CD14-positive monocyte (primary cell): ENCODE measurements around the gene TMOD4. TPM values are rescaled to one million over a fixed set of nuclear protein-coding genes. Genes with fewer than 3 reads are reported as not detected.

Experiments
- DNase-seq, 3 donors: peaks; one replicate each; pipeline ENCODE4 v3.0.0-alpha.2; 2011 to 2022
- H2AFZ ChIP-seq: 2 replicates; pipeline ENCODE4 v1.6.0; 2012; ENCODE audit warnings: mild to moderate bottlenecking, low read depth, low read length, inconsistent platforms; ENCODE audit not compliant: insufficient read depth, poor library complexity, severe bottlenecking
- H3K27ac ChIP-seq, 2 donors: 1 replicate in 1 of 2; 2 replicates in 1 of 2; pipeline ENCODE4 v1.5.1; 2012 to 2013; ENCODE audit warnings: low read length in 2 of 2, control low read depth in 1 of 2, inconsistent platforms in 1 of 2, low read depth in 1 of 2, mild to moderate bottlenecking in 1 of 2
- H3K27me3 ChIP-seq, 2 donors: one replicate each; pipeline versions ENCODE4 v1.6.0 to v1.6.1; 2011 to 2013; ENCODE audit warnings: low read length in 2 of 2; ENCODE audit not compliant: control insufficient read depth in 2 of 2, insufficient read depth in 2 of 2
- H3K36me3 ChIP-seq, 2 donors: replicated peaks in 1 of 2; 1 replicate in 1 of 2; 2 replicates in 1 of 2; pipeline versions ENCODE4 v1.5.1 to v1.6.1; 2012 to 2013; ENCODE audit warnings: low read length in 2 of 2, control low read depth in 1 of 2, inconsistent platforms in 1 of 2, mild to moderate bottlenecking in 1 of 2; ENCODE audit not compliant: insufficient read depth in 2 of 2, control insufficient read depth in 1 of 2
- H3K4me1 ChIP-seq, 2 donors: 1 replicate in 1 of 2; 2 replicates in 1 of 2; pipeline versions ENCODE4 v1.5.1 to v1.6.1; 2012 to 2013; ENCODE audit warnings: low read length in 2 of 2, control low read depth in 1 of 2, inconsistent platforms in 1 of 2, mild to moderate bottlenecking in 1 of 2, moderate library complexity in 1 of 2; ENCODE audit not compliant: insufficient read depth in 2 of 2, control insufficient read depth in 1 of 2
- H3K4me2 ChIP-seq: replicated peaks from 2 replicates; pipeline ENCODE3; 2012; ENCODE audit warnings: low read length, moderate library complexity, mild to moderate bottlenecking; ENCODE audit not compliant: poor library complexity, severe bottlenecking; ENCODE audit errors: extremely low read depth
- H3K4me3 ChIP-seq, 3 experiments: fragments of 200-600 bp in 1 of 3; sonication (generic) in 1 of 3; replicated peaks in 1 of 3; 1 replicate in 2 of 3; 2 replicates in 1 of 3; pipeline ENCODE4 v1.5.1; 2011 to 2013; ENCODE audit warnings: low read length in 3 of 3, mild to moderate bottlenecking in 3 of 3, control low read depth in 2 of 3, low read depth in 2 of 3, inconsistent platforms in 1 of 3, moderate library complexity in 1 of 3
- H3K79me2 ChIP-seq: 2 replicates; pipeline ENCODE4 v1.6.0; 2012; ENCODE audit warnings: mild to moderate bottlenecking, control low read depth, inconsistent platforms, low read length, moderate library complexity; ENCODE audit not compliant: insufficient read depth
- H3K9ac ChIP-seq: 2 replicates; pipeline ENCODE4 v1.6.0; 2017; ENCODE audit warnings: low read length, mild to moderate bottlenecking; ENCODE audit not compliant: insufficient read depth, poor library complexity, severe bottlenecking
- H3K9me3 ChIP-seq, 2 donors: replicated peaks in 1 of 2; 1 replicate in 1 of 2; 2 replicates in 1 of 2; pipeline versions ENCODE4 v1.5.1 to v1.6.1; 2012 to 2013; ENCODE audit warnings: low read length in 2 of 2, control low read depth in 1 of 2; ENCODE audit not compliant: control insufficient read depth in 1 of 2, insufficient read depth in 1 of 2
- H4K20me1 ChIP-seq: 2 replicates; pipeline ENCODE4 v1.6.0; 2012; ENCODE audit warnings: mild to moderate bottlenecking, low read length, control low read depth, moderate library complexity; ENCODE audit not compliant: insufficient read depth
- H3K27ac Mint-ChIP-seq, 7 donors: one replicate each; pipeline ENCODE4 v1.8.0; 2020; ENCODE audit warnings: mild to moderate bottlenecking in 7 of 7, mixed read lengths in 7 of 7, moderate library complexity in 6 of 7, inconsistent platforms in 2 of 7
- H3K27me3 Mint-ChIP-seq, 3 donors: one replicate each; pipeline ENCODE4 v1.8.0; 2021 to 2022; ENCODE audit warnings: low read depth in 3 of 3, mild to moderate bottlenecking in 3 of 3, mixed read lengths in 3 of 3, moderate library complexity in 3 of 3, inconsistent platforms in 1 of 3
- H3K36me3 Mint-ChIP-seq, 2 donors: one replicate each; pipeline ENCODE4 v1.8.0; 2020; ENCODE audit warnings: mixed read lengths in 2 of 2, inconsistent platforms in 1 of 2, mild to moderate bottlenecking in 1 of 2
- H3K4me1 Mint-ChIP-seq: one replicate; pipeline ENCODE4 v1.8.0; 2020; ENCODE audit warnings: mild to moderate bottlenecking, mixed read lengths
- H3K4me3 Mint-ChIP-seq, 2 donors: one replicate each; pipeline ENCODE4 v1.8.0; 2020; ENCODE audit warnings: mild to moderate bottlenecking in 2 of 2, mixed read lengths in 2 of 2, moderate library complexity in 1 of 2
- H3K9me3 Mint-ChIP-seq, 7 donors: one replicate each; pipeline ENCODE4 v1.8.0; 2020 to 2022; ENCODE audit warnings: mixed read lengths in 7 of 7, mild to moderate bottlenecking in 6 of 7, moderate library complexity in 6 of 7, inconsistent platforms in 2 of 7
- CTCF ChIP-seq: fragments of 200-600 bp; IDR thresholded peaks from one replicate; pipeline ENCODE4 v1.8.0; 2022; ENCODE audit warnings: antibody characterized with exemption, mild to moderate bottlenecking
- WGBS: methylation state at CpG from one replicate; pipeline ENCODE4 v1.1.5; 2013; ENCODE audit warnings: missing lambda C conversion rate; ENCODE audit not compliant: insufficient coverage; 5-methylcytosine and 5-hydroxymethylcytosine counted together
- intact Hi-C, 2 donors: fragments of 100-400 bp; cut with micrococcal nuclease; formaldehyde crosslinking; loops; one replicate each; pipeline versions ENCODE4 v1.15.0 to v1.15.1; 2023
- polyA plus RNA-seq, 3 donors: library from polyadenylated mRNA; depleted of rRNA in 1 of 3; unstranded in 2 of 3; stranded (reverse) in 1 of 3; fragments of 300-500 nt in 2 of 3; fragments of >200 nt in 1 of 3; fragmentation: Illumina TruSeq in 2 of 3; gene quantifications; 1 replicate in 2 of 3; 2 replicates in 1 of 3; pipeline ENCODE4 v1.2.3, GENCODE V29; 2012 to 2021

Gene TMOD4
- polyA plus RNA-seq, 3 donors: 2.0 TPM; not detected in 2

GRCh38 chr1:151193856-151194255, 18.1 kb upstream of the TMOD4 start:
- intact Hi-C loops: loop anchor here in 1 of 2 donors (10.0 kb wide), 1 partner anchor 211 kb away; no protein-coding TSS in a partner anchor
- H3K4me1 Mint-ChIP-seq: peaks cover 27% of the 10 kb centered on the region
- no peaks in the 10 kb centered on the region for H3K36me3 ChIP-seq
- no peak overlapping the region for H3K27ac Mint-ChIP-seq
- no CpG with 5 or more reads among the region's 1 CpG for WGBS
- DNase-seq: no peak
- no peak overlapping the region for H2AFZ ChIP-seq
- H3K27me3 ChIP-seq: peaks cover 0 to 2% of the 10 kb centered on the region in 2 donors
- H3K9me3 ChIP-seq: no peaks in the 10 kb centered on the region
- peaks cover 22 to 24% of the 10 kb centered on the region in 2 donors for H3K4me1 ChIP-seq
- peaks cover 7 to 14% (median 11%) of the 10 kb centered on the region in 3 donors for H3K27me3 Mint-ChIP-seq
- H3K9ac ChIP-seq: no peak overlapping the region
- H3K27ac ChIP-seq: no peak overlapping the region
- peaks cover 20% of the 10 kb centered on the region for H3K79me2 ChIP-seq
- H3K4me3 ChIP-seq: no peak overlapping the region
- no peak overlapping the region for H3K4me2 ChIP-seq
- no peak for TF ChIP-seq CTCF
- H3K36me3 Mint-ChIP-seq: no peaks in the 10 kb centered on the region
- peaks cover 0 to 3% (median 0%) of the 10 kb centered on the region in 7 donors for H3K9me3 Mint-ChIP-seq
- H4K20me1 ChIP-seq: no peaks in the 10 kb centered on the region
- no peak overlapping the region for H3K4me3 Mint-ChIP-seq

- 100% methylated on average over 5 of the region's 6 CpGs for WGBS
- H3K4me3 Mint-ChIP-seq: no peak overlapping the region
Observed at GRCh38 chr1:151193304-151193703, 17.5 kb upstream of the TMOD4 start.

More at GRCh38 chr1:151193304-151193703, 17.5 kb upstream of the TMOD4 start:
- Histone ChIP-seq H3K4me1 (peaks cover 26 to 28% of the 10 kb centered on the region in 2 donors), H3K36me3 (no peaks in the 10 kb centered on the region), H3K79me2 (peaks cover 21% of the 10 kb centered on the region), H2AFZ (no peak overlapping the region), H3K9me3 (no peaks in the 10 kb centered on the region), H4K20me1 (no peaks in the 10 kb centered on the region), H3K27me3 (peaks cover 0 to 2% of the 10 kb centered on the region in 2 donors), H3K27ac (no peak overlapping the region), H3K4me3 (no peak overlapping the region), H3K4me2 (no peak overlapping the region), H3K9ac (no peak overlapping the region)
- no peak for TF ChIP-seq CTCF
- H3K4me1 Mint-ChIP-seq: peaks cover 32% of the 10 kb centered on the region
- H3K27me3 Mint-ChIP-seq: peaks cover 7 to 14% (median 11%) of the 10 kb centered on the region in 3 donors
- peaks cover 0 to 3% (median 0%) of the 10 kb centered on the region in 7 donors for H3K9me3 Mint-ChIP-seq
- no peak for DNase-seq
- intact Hi-C loops: loop anchor here in 1 of 2 donors (10.0 kb wide), 1 partner anchor 211 kb away; no protein-coding TSS in a partner anchor
- H3K27ac Mint-ChIP-seq: no peak overlapping the region
- H3K36me3 Mint-ChIP-seq: peaks cover 0 to 2% of the 10 kb centered on the region in 2 donors
